Kidney epithelial cell (primary cell): ENCODE data around the gene TBX3. TPM values are rescaled to one million over a fixed set of nuclear protein-coding genes. Genes with fewer than 3 reads are reported as not detected.

Source experiments
- DNase-seq: peaks from one replicate; pipeline ENCODE4 v3.0.0-alpha.2; 2010; ENCODE audit warnings: low read depth
- H3K27me3 ChIP-seq: 2 replicates; pipeline ENCODE4 v1.6.0; 2011; ENCODE audit warnings: low read length; ENCODE audit not compliant: control insufficient read depth, insufficient read depth
- H3K36me3 ChIP-seq: 2 replicates; pipeline ENCODE4 v1.5.1; 2011; ENCODE audit warnings: low read length; ENCODE audit not compliant: control insufficient read depth, insufficient read depth
- H3K4me3 ChIP-seq: 2 replicates; pipeline ENCODE4 v1.5.1; 2011; ENCODE audit warnings: low read depth, mild to moderate bottlenecking, control low read depth, low read length
- total RNA-seq: library from RNA; depleted of rRNA; stranded (reverse); fragments of >200 nt; gene quantifications from 2 replicates; pipeline ENCODE4 v1.2.3, GENCODE V29; 2015
- TF ChIP-seq, protein P1 (sequence below): IDR thresholded peaks from 2 replicates; pipeline ENCODE4 v1.5.1; 2011; ENCODE audit warnings: mild to moderate bottlenecking, moderate library complexity, low read length, control low read depth, inconsistent platforms; ENCODE audit not compliant: insufficient read depth, poor library complexity, severe bottlenecking

Gene TBX3
- total RNA-seq, 1 donor from 2014 or later = 12.2 TPM

GRCh38 chr12:114693532-114693931 is 9.6 kb upstream of the TBX3 start:
- H3K4me3 ChIP-seq = no peak overlapping the region
- DNase-seq = no peak

GRCh38 chr12:114693059-114693531 is 9.1 kb upstream of the TBX3 start:
- DNase-seq = no peak
- H3K27me3 ChIP-seq = peaks cover 97% of the 10 kb centered on the region
- no peaks in the 10 kb centered on the region for H3K36me3 ChIP-seq
- peak overlapping the region; percentile 30 for H3K4me3 ChIP-seq
- TF ChIP-seq, protein P1, sequence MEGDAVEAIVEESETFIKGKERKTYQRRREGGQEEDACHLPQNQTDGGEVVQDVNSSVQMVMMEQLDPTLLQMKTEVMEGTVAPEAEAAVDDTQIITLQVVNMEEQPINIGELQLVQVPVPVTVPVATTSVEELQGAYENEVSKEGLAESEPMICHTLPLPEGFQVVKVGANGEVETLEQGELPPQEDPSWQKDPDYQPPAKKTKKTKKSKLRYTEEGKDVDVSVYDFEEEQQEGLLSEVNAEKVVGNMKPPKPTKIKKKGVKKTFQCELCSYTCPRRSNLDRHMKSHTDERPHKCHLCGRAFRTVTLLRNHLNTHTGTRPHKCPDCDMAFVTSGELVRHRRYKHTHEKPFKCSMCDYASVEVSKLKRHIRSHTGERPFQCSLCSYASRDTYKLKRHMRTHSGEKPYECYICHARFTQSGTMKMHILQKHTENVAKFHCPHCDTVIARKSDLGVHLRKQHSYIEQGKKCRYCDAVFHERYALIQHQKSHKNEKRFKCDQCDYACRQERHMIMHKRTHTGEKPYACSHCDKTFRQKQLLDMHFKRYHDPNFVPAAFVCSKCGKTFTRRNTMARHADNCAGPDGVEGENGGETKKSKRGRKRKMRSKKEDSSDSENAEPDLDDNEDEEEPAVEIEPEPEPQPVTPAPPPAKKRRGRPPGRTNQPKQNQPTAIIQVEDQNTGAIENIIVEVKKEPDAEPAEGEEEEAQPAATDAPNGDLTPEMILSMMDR = no peak

More at GRCh38 chr12:114693532-114693931, 9.6 kb upstream of the TBX3 start:
- Histone ChIP-seq H3K27me3 (peaks cover 97% of the 10 kb centered on the region), H3K36me3 (no peaks in the 10 kb centered on the region)
- TF ChIP-seq, protein P1 = no peak

DNA sequence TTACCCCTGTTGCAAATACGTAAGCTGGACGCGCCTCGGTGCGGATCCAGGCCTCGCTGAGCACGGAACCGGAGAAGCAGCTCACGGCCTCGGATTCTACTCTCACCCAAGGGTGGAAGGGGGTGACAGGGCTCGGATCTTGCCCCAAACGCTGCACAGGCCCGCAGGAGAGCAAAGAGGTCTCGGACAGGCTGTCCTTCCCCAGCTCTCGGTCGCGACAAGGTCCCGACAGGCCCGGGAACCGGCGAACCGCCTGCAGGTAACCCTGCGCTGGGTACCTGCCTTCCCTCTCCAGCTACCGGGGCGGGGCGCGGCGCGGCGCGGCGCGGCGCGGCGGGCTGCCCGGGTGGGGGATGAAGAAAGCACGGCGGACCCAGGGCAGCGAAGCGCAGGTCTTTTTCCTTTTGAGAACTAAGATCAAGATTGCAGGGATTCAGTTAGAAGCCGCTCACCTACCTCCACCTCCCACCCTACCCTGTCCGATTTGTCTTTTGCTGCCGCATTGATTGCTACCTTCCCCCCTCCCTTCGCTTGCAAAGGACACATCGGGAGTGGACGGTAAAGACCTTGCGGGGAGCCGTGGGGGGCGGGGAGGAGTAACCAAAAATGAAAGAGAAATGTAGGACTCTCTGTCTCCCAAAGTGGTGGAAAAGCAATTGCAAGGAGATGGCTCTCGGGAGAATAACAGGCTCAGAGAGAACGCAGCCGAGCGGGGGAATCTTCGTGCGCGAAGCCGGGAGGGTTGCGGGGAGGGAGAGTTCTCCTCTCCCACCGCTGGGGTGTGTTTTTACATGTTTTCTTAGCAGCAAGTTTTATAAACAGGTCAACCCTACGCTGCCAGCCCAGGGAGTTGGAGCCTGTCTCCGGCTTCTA is 8.4 kb upstream of the TBX3 start:
- Histone ChIP-seq H3K4me3 (peak overlapping the region; percentile 30), H3K27me3 (peaks cover 96% of the 10 kb centered on the region), H3K36me3 (no peaks in the 10 kb centered on the region)
- no peak for DNase-seq
- TF ChIP-seq, protein P1 = no peak

GRCh38 chr12:114691763-114692185 is 7.8 kb upstream of the TBX3 start:
- H3K36me3 ChIP-seq = no peaks in the 10 kb centered on the region
- DNase-seq = no peak
- H3K4me3 ChIP-seq = no peak overlapping the region
- TF ChIP-seq, protein P1 = no peak
- peaks cover 96% of the 10 kb centered on the region for H3K27me3 ChIP-seq

DNA sequence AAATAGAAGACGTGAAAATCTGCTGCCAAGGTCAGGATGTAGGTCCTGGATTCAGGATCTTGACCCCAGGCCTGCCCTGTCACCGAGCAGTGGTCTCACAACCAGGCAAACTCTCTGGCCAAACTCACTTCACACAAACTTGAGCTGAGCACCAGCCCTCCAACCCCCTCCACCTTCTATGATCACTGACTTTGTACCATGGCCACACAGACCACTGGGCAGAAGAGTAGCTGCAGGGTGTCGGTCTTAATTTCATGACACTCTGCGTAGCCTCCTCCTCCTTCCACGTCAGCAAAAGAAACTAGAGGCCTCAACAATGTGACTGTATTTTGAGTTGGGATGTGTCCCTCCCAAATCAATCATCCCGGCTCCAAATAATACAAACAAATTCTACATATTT is 7.2 kb upstream of the TBX3 start:
- Histone ChIP-seq H3K4me3 (no peak overlapping the region), H3K36me3 (no peaks in the 10 kb centered on the region), H3K27me3 (peaks cover 96% of the 10 kb centered on the region)
- no peak for DNase-seq
- TF ChIP-seq, protein P1 = no peak
